Spleen (tissue), 7 donors: ENCODE results near the gene NUB1.

Source experiments
- CTCF ChIP-seq, 11 experiments: fragments of 200-600 bp in 7 of 11; fragments of 450-650 bp in 4 of 11; sonication (generic) in 4 of 11; IDR thresholded peaks in 8 of 11; conservative IDR thresholded peaks in 3 of 11; 1 replicate in 7 of 11; 2 replicates in 4 of 11; pipeline versions ENCODE4 v1.4.0 to v1.8.0; 2016 to 2021; ENCODE audit warnings: antibody characterized with exemption in 11 of 11, inconsistent platforms in 4 of 11, mild to moderate bottlenecking in 1 of 11
- POLR2A ChIP-seq, 3 donors: fragments of 450-650 bp; IDR thresholded peaks; one replicate each; pipeline ENCODE4 v1.5.1; 2017; ENCODE audit warnings: antibody characterized with exemption in 3 of 3, mild to moderate bottlenecking in 1 of 3
- donor health status: DM: no; HTN: no; CAD: no; lungs with moderate emphysema.
- donor health status: DM: no; HTN: no; CAD: no.
- donor health status: DM: no; HTN: no; CAD: no.

GRCh38 chr7:151348970-151349369, 7.4 kb downstream of the NUB1 start:
- TF ChIP-seq POLR2A (IDR thresholded peaks at IDR 0.05) (no peak), CTCF (IDR thresholded peaks at IDR 0.05 in 8 of 11, conservative IDR thresholded peaks at IDR 0.05 in 3 of 11) (no peak)
